ENCODE data around the gene SLCO2A1. TPM values are rescaled to one million over a fixed set of nuclear protein-coding genes. Genes with fewer than 3 reads are reported as not detected.
A peak's percentile ranks its signal among the peaks of the same experiment; 100 is the strongest.

The SLCO2A1 gene
- total and polyA plus RNA-seq, 2 donors from 2014 or later, result 27.2 to 169 TPM

- Histone ChIP-seq H3K9ac (ENCODE audit: low read length in 3 of 3) (no peak overlapping the region), H3K4me3 (ENCODE audit: low read length in 3 of 3) (no peak overlapping the region), H3K4me1 (ENCODE audit: control insufficient read depth in 2 of 3, insufficient read depth in 2 of 3, low read depth in 1 of 3, low read length in 3 of 3) (peaks cover 0 to 11% (median 10%) of the 10 kb centered on the region in 3 donors), H3K27ac (ENCODE audit: low read depth in 2 of 2, low read length in 2 of 2) (no peak overlapping the region), H3K27me3 (ENCODE audit: control insufficient read depth, insufficient read depth, low read length) (no peaks in the 10 kb centered on the region), H3K9me3 (ENCODE audit: control insufficient read depth in 2 of 3, insufficient read depth in 1 of 3, low read length in 3 of 3) (no peaks in the 10 kb centered on the region), H3K36me3 (ENCODE audit: control insufficient read depth in 2 of 3, insufficient read depth in 3 of 3, low read length in 3 of 3) (peaks cover 0 to 4% (median 0%) of the 10 kb centered on the region in 3 donors)
- no peak for TF ChIP-seq CTCF (IDR thresholded peaks at IDR 0.05; ENCODE audit: borderline replicate concordance, extremely low read depth, insufficient read depth)
- intact Hi-C loops (cut with DNase I), result no loop called here
- FAIRE-seq (no peak), DNase-seq (no peak)
Observed at GRCh38 chr3:133948996-133949395, 80.7 kb downstream of the SLCO2A1 start.

- intact Hi-C loops (cut with DNase I), result no loop called here
- Histone ChIP-seq H3K9me3 (ENCODE audit: control insufficient read depth in 2 of 3, insufficient read depth in 1 of 3, low read length in 3 of 3) (no peaks in the 10 kb centered on the region), H3K27ac (ENCODE audit: low read depth in 2 of 2, low read length in 2 of 2) (no peak overlapping the region), H3K4me3 (ENCODE audit: low read length in 3 of 3) (no peak overlapping the region), H3K4me1 (ENCODE audit: control insufficient read depth in 2 of 3, insufficient read depth in 2 of 3, low read depth in 1 of 3, low read length in 3 of 3) (peaks cover 0 to 14% (median 11%) of the 10 kb centered on the region in 3 donors), H3K27me3 (ENCODE audit: control insufficient read depth, insufficient read depth, low read length) (no peaks in the 10 kb centered on the region), H3K9ac (ENCODE audit: low read length in 3 of 3) (no peak overlapping the region), H3K36me3 (ENCODE audit: control insufficient read depth in 2 of 3, insufficient read depth in 3 of 3, low read length in 3 of 3) (peaks cover 0 to 4% (median 0%) of the 10 kb centered on the region in 3 donors)
- DNase-seq (peak in 1 of 5 donors; percentile 70), FAIRE-seq (no peak)
- no peak for TF ChIP-seq CTCF (IDR thresholded peaks at IDR 0.05; ENCODE audit: borderline replicate concordance, extremely low read depth, insufficient read depth)
Observed at GRCh38 chr3:133948131-133948810, 81.5 kb downstream of the SLCO2A1 start.

- Histone ChIP-seq H3K27ac (ENCODE audit: low read depth in 2 of 2, low read length in 2 of 2) (peak overlapping the region in 1 of 2 donors; percentile 8), H3K9me3 (ENCODE audit: control insufficient read depth in 2 of 3, insufficient read depth in 1 of 3, low read length in 3 of 3) (no peaks in the 10 kb centered on the region), H3K27me3 (ENCODE audit: control insufficient read depth, insufficient read depth, low read length) (no peaks in the 10 kb centered on the region), H3K4me3 (ENCODE audit: low read length in 3 of 3) (no peak overlapping the region), H3K9ac (ENCODE audit: low read length in 3 of 3) (peak overlapping the region in 1 of 3 donors; percentile 34), H3K36me3 (ENCODE audit: control insufficient read depth in 2 of 3, insufficient read depth in 3 of 3, low read length in 3 of 3) (no peaks in the 10 kb centered on the region), H3K4me1 (ENCODE audit: control insufficient read depth in 2 of 3, insufficient read depth in 2 of 3, low read depth in 1 of 3, low read length in 3 of 3) (peaks cover 0 to 14% (median 11%) of the 10 kb centered on the region in 3 donors)
- DNase-seq, result peak in 1 of 5 donors; percentile 21
- intact Hi-C loops (cut with DNase I), result no loop called here
- no peak for FAIRE-seq
- TF ChIP-seq CTCF (IDR thresholded peaks at IDR 0.05; ENCODE audit: borderline replicate concordance, extremely low read depth, insufficient read depth), result no peak
Observed at GRCh38 chr3:133945381-133946095, 84.2 kb downstream of the SLCO2A1 start.
